Measurements from ENCODE around the gene SNRPA1.

The SNRPA1 gene

GRCh38 chr15:101317336-101317872 lies 22.4 kb upstream of the SNRPA1 start:
- Histone ChIP-seq H3K4me3 (ENCODE audit: low read length) (no peak overlapping the region), H3K4me1 (ENCODE audit: low read length) (no peaks in the 10 kb centered on the region), H3K4me2 (ENCODE audit: low read length) (no peak overlapping the region), H4K20me1 (ENCODE audit: insufficient read depth, low read length) (no peaks in the 10 kb centered on the region), H3K9ac (ENCODE audit: low read length) (no peak overlapping the region), H3K27ac (ENCODE audit: low read length) (no peak overlapping the region), H3K79me2 (ENCODE audit: low read length) (no peaks in the 10 kb centered on the region), H3K36me3 (replicated peaks; ENCODE audit: low read depth, low read length) (no peaks in the 10 kb centered on the region), H2AFZ (ENCODE audit: low read depth, low read length) (no peak overlapping the region), H3K9me3 (ENCODE audit: insufficient read depth, low read length) (no peaks in the 10 kb centered on the region), H3K27me3 (ENCODE audit: low read depth, low read length) (peaks cover 18% of the 10 kb centered on the region)
- no peak for TF ChIP-seq CTCF (IDR thresholded peaks at IDR 0.05; ENCODE audit: low read depth, low read length)

GRCh38 chr15:101316529-101316928 lies 21.5 kb upstream of the SNRPA1 start:
- Histone ChIP-seq H3K4me2 (ENCODE audit: low read length) (no peak overlapping the region), H3K36me3 (replicated peaks; ENCODE audit: low read depth, low read length) (no peaks in the 10 kb centered on the region), H3K27ac (ENCODE audit: low read length) (no peak overlapping the region), H3K4me1 (ENCODE audit: low read length) (no peaks in the 10 kb centered on the region), H2AFZ (ENCODE audit: low read depth, low read length) (no peak overlapping the region), H4K20me1 (ENCODE audit: insufficient read depth, low read length) (no peaks in the 10 kb centered on the region), H3K4me3 (ENCODE audit: low read length) (no peak overlapping the region), H3K9ac (ENCODE audit: low read length) (no peak overlapping the region), H3K27me3 (ENCODE audit: low read depth, low read length) (peaks cover 10% of the 10 kb centered on the region), H3K79me2 (ENCODE audit: low read length) (no peaks in the 10 kb centered on the region), H3K9me3 (ENCODE audit: insufficient read depth, low read length) (no peaks in the 10 kb centered on the region)
- TF ChIP-seq EZH2phosphoT487 (IDR thresholded peaks at IDR 0.05; ENCODE audit: low read depth) (no peak), CTCF (IDR thresholded peaks at IDR 0.05; ENCODE audit: low read depth, low read length) (no peak)

GRCh38 chr15:101315736-101316135 lies 20.7 kb upstream of the SNRPA1 start:
- no peak overlapping the region for H2AFZ ChIP-seq (ENCODE audit: low read depth, low read length)
- H3K9me3 ChIP-seq (ENCODE audit: insufficient read depth, low read length) = no peaks in the 10 kb centered on the region
- no peak overlapping the region for H3K27ac ChIP-seq (ENCODE audit: low read length)
- no peak overlapping the region for H3K9ac ChIP-seq (ENCODE audit: low read length)
- no peaks in the 10 kb centered on the region for H3K79me2 ChIP-seq (ENCODE audit: low read length)
- no peak for TF ChIP-seq CTCF (IDR thresholded peaks at IDR 0.05; ENCODE audit: low read depth, low read length)
- no peak for TF ChIP-seq EZH2phosphoT487 (IDR thresholded peaks at IDR 0.05; ENCODE audit: low read depth)
- no peak overlapping the region for H3K4me3 ChIP-seq (ENCODE audit: low read length)
- H3K4me2 ChIP-seq (ENCODE audit: low read length) = no peak overlapping the region
- peaks cover 8% of the 10 kb centered on the region; the same call in 1 of the 2 replicates for H3K27me3 ChIP-seq (ENCODE audit: low read depth, low read length)
- H3K4me1 ChIP-seq (ENCODE audit: low read length) = no peaks in the 10 kb centered on the region
- no peaks in the 10 kb centered on the region for H4K20me1 ChIP-seq (ENCODE audit: insufficient read depth, low read length)
- H3K36me3 ChIP-seq (replicated peaks; ENCODE audit: low read depth, low read length) = no peaks in the 10 kb centered on the region

- Histone ChIP-seq H3K27ac (ENCODE audit: low read length) (no peak overlapping the region), H2AFZ (ENCODE audit: low read depth, low read length) (no peak overlapping the region), H3K4me1 (ENCODE audit: low read length) (no peaks in the 10 kb centered on the region), H3K36me3 (replicated peaks; ENCODE audit: low read depth, low read length) (no peaks in the 10 kb centered on the region), H4K20me1 (ENCODE audit: insufficient read depth, low read length) (no peaks in the 10 kb centered on the region), H3K4me3 (ENCODE audit: low read length) (no peak overlapping the region), H3K4me2 (ENCODE audit: low read length) (no peak overlapping the region), H3K9me3 (ENCODE audit: insufficient read depth, low read length) (no peaks in the 10 kb centered on the region), H3K27me3 (ENCODE audit: low read depth, low read length) (peaks cover 4% of the 10 kb centered on the region; the same call in 1 of the 2 replicates), H3K79me2 (ENCODE audit: low read length) (no peaks in the 10 kb centered on the region), H3K9ac (ENCODE audit: low read length) (no peak overlapping the region)
- TF ChIP-seq EZH2phosphoT487 (IDR thresholded peaks at IDR 0.05; ENCODE audit: low read depth) (no peak), CTCF (IDR thresholded peaks at IDR 0.05; ENCODE audit: low read depth, low read length) (no peak)
Measured at GRCh38 chr15:101314336-101315125, 19.5 kb upstream of the SNRPA1 start.
